WTC11 (cell line): ENCODE measurements around the gene PLXNA1.

ENCODE experiments used
- ZNF121 ChIP-seq: sonication (generic); formaldehyde crosslinking; IDR thresholded peaks from 2 replicates; pipeline ENCODE4 v1.8.0; 2023; ENCODE audit warnings: missing genetic modification reagents
- ZNF416 ChIP-seq: fragments of 250-450 bp; sonication (Bioruptor Pico); IDR thresholded peaks from 2 replicates; pipeline ENCODE4 v1.9.0; 2021; ENCODE audit warnings: mild to moderate bottlenecking, inconsistent platforms
- TF ChIP-seq, protein P1 (sequence below): fragments of 200-600 bp; IDR thresholded peaks from 2 replicates; pipeline ENCODE4 v1.8.0; 2022; ENCODE audit warnings: antibody characterized with exemption
- TF ChIP-seq, protein P2 (sequence below): sonication (generic); formaldehyde crosslinking; IDR thresholded peaks from 2 replicates; pipeline ENCODE4 v1.8.0; 2022; ENCODE audit warnings: mild to moderate bottlenecking, missing genetic modification reagents
- TF ChIP-seq, protein P3 (sequence below): sonication (generic); formaldehyde crosslinking; IDR thresholded peaks from 2 replicates; pipeline ENCODE4 v1.8.0; 2022; ENCODE audit warnings: mild to moderate bottlenecking, missing genetic modification reagents
- TF ChIP-seq, protein P4 (sequence below): sonication (generic); formaldehyde crosslinking; IDR thresholded peaks from 2 replicates; pipeline ENCODE4 v1.8.1; 2023; ENCODE audit warnings: mild to moderate bottlenecking, missing genetic modification reagents
- TF ChIP-seq, protein P5 (sequence below): sonication (generic); formaldehyde crosslinking; conservative IDR thresholded peaks from 2 replicates; pipeline ENCODE4 v1.8.1; 2022; ENCODE audit warnings: mild to moderate bottlenecking, missing genetic modification reagents
- TF ChIP-seq, protein P6 (sequence below): sonication (generic); formaldehyde crosslinking; IDR thresholded peaks from 2 replicates; pipeline ENCODE4 v1.8.0; 2022; ENCODE audit warnings: mild to moderate bottlenecking, missing genetic modification reagents

DNA sequence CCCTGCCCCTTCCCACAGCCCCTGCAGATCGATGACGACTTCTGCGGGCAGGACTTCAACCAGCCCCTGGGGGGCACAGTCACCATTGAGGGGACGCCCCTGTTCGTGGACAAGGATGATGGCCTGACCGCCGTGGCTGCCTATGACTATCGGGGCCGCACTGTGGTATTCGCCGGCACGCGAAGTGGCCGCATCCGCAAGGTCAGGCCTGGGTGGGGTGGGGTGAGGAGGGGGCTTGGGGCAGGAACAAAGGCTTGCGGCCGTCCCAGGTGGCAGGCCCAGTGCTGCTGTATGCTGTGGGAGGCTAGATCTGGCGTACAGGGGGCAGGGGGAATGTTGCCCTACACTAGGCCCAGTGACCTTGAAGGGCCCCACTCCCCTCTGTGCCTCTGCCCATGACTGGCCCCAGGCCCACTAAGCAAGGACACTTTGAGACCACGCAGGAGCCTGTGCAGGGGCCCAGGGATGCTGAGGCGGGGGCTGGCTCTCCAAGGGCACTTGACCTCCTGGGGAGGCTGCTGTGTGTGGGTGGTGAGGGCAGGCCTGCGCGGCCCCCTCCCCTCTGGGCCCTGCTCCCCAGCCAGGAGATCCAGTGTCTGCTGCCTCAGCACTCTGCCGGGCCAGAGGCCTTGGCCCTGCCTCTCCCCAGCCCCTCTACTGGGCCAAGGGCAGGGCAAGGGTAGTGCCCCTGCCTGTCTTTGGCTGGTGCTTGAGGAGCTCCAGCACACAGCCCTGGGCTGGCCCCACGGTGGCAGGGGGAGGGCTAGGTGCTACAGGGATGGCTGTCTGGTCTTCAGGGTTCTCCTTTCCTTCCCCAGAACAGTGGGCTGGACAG lies 8.7 kb downstream of the PLXNA1 start:
- TF ChIP-seq, protein P1, sequence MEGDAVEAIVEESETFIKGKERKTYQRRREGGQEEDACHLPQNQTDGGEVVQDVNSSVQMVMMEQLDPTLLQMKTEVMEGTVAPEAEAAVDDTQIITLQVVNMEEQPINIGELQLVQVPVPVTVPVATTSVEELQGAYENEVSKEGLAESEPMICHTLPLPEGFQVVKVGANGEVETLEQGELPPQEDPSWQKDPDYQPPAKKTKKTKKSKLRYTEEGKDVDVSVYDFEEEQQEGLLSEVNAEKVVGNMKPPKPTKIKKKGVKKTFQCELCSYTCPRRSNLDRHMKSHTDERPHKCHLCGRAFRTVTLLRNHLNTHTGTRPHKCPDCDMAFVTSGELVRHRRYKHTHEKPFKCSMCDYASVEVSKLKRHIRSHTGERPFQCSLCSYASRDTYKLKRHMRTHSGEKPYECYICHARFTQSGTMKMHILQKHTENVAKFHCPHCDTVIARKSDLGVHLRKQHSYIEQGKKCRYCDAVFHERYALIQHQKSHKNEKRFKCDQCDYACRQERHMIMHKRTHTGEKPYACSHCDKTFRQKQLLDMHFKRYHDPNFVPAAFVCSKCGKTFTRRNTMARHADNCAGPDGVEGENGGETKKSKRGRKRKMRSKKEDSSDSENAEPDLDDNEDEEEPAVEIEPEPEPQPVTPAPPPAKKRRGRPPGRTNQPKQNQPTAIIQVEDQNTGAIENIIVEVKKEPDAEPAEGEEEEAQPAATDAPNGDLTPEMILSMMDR = no peak
- TF ChIP-seq, protein P2, sequence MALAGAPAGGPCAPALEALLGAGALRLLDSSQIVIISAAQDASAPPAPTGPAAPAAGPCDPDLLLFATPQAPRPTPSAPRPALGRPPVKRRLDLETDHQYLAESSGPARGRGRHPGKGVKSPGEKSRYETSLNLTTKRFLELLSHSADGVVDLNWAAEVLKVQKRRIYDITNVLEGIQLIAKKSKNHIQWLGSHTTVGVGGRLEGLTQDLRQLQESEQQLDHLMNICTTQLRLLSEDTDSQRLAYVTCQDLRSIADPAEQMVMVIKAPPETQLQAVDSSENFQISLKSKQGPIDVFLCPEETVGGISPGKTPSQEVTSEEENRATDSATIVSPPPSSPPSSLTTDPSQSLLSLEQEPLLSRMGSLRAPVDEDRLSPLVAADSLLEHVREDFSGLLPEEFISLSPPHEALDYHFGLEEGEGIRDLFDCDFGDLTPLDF (CRISPR knock-in tag) = no peak
- TF ChIP-seq, protein P3, sequence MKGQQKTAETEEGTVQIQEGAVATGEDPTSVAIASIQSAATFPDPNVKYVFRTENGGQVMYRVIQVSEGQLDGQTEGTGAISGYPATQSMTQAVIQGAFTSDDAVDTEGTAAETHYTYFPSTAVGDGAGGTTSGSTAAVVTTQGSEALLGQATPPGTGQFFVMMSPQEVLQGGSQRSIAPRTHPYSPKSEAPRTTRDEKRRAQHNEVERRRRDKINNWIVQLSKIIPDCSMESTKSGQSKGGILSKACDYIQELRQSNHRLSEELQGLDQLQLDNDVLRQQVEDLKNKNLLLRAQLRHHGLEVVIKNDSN (CRISPR knock-in tag) = no peak
- TF ChIP-seq, protein P4, sequence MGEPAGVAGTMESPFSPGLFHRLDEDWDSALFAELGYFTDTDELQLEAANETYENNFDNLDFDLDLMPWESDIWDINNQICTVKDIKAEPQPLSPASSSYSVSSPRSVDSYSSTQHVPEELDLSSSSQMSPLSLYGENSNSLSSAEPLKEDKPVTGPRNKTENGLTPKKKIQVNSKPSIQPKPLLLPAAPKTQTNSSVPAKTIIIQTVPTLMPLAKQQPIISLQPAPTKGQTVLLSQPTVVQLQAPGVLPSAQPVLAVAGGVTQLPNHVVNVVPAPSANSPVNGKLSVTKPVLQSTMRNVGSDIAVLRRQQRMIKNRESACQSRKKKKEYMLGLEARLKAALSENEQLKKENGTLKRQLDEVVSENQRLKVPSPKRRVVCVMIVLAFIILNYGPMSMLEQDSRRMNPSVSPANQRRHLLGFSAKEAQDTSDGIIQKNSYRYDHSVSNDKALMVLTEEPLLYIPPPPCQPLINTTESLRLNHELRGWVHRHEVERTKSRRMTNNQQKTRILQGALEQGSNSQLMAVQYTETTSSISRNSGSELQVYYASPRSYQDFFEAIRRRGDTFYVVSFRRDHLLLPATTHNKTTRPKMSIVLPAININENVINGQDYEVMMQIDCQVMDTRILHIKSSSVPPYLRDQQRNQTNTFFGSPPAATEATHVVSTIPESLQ (CRISPR knock-in tag) = no peak
- TF ChIP-seq, protein P5, sequence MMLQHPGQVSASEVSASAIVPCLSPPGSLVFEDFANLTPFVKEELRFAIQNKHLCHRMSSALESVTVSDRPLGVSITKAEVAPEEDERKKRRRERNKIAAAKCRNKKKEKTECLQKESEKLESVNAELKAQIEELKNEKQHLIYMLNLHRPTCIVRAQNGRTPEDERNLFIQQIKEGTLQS (CRISPR knock-in tag) = no peak
- TF ChIP-seq, protein P6, sequence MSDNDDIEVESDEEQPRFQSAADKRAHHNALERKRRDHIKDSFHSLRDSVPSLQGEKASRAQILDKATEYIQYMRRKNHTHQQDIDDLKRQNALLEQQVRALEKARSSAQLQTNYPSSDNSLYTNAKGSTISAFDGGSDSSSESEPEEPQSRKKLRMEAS (CRISPR knock-in tag) = no peak
- TF ChIP-seq ZNF416 (CRISPR knock-in tag) (no peak), ZNF121 (CRISPR knock-in tag) (no peak)
